Loucy (cell line): ENCODE results near the gene PPP1R27.

Experiments used
- CTCF ChIP-seq: fragments of 200-600 bp; sonication (generic); conservative IDR thresholded peaks from 2 replicates; pipeline ENCODE4 v1.5.1; 2014; ENCODE audit warnings: mild to moderate bottlenecking, antibody characterized with exemption, low read length
- EZH2phosphoT487 ChIP-seq: fragments of 200-600 bp; IDR thresholded peaks from 2 replicates; pipeline ENCODE4 v1.6.1; 2018; ENCODE audit warnings: antibody characterized with exemption, mild to moderate bottlenecking, moderate library complexity, borderline replicate concordance

DNA sequence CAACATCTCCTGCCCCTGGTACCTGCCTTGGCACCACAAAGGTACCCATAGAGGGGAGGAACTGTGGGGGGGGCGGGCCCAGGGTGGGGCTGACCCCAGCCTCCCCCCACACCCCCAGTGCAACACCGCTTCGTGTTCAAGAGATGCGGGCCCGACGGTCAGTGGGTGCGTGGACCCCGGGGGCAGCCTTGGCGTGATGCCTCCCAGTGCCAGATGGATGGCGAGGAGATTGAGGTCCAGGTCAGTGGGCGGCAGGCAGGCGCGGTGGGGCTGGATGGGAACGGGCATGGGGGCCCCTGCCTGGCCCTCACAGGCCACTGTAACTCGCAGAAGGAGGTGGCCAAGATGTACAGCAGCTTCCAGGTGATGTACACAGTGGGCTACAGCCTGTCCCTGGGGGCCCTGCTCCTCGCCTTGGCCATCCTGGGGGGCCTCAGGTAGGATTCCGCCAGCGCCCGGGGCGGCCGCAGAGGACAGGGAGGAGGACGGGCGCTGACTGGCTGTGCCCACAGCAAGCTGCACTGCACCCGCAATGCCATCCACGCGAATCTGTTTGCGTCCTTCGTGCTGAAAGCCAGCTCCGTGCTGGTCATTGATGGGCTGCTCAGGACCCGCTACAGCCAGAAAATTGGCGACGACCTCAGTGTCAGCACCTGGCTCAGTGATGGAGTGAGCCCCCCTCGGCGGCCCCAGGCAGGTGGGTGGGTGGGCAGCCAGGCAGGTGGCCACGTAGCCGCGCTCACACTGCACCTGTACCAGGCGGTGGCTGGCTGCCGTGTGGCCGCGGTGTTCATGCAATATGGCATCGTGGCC is 23.8 kb downstream of the PPP1R27 start:
- no peak for TF ChIP-seq CTCF
- TF ChIP-seq EZH2phosphoT487, result no peak
